Stimulated activated CD4-positive, alpha-beta T cell treated with anti-CD3 and anti-CD28 coated beads, Interleukin-4, amount 100 ng/mL, for 48 hours (primary cell): Measurements from ENCODE around the gene RIC3.
A peak's percentile ranks its signal among the peaks of the same experiment; 100 is the strongest.

Experiments used
- DNase-seq, 2 donors: peaks; one replicate each; pipeline ENCODE4 v3.0.0-alpha.2; 2020; ENCODE audit warnings: low read depth in 2 of 2

Gene RIC3

GRCh38 chr11:8087185-8087584, 81.6 kb downstream of the RIC3 start:
- DNase-seq: no peak

GRCh38 chr11:8086571-8086970, 82.3 kb downstream of the RIC3 start:
- DNase-seq: no peak

- no peak for DNase-seq
Observed at GRCh38 chr11:8086001-8086479, 82.8 kb downstream of the RIC3 start.

- DNase-seq: no peak
Observed at GRCh38 chr11:8085011-8085645, 83.7 kb downstream of the RIC3 start.

- no peak for DNase-seq
Observed at GRCh38 chr11:8084352-8084751, 84.5 kb downstream of the RIC3 start.

GRCh38 chr11:8083871-8084281, 84.9 kb downstream of the RIC3 start:
- no peak for DNase-seq

- no peak for DNase-seq
Observed at GRCh38 chr11:8083088-8083395, 85.8 kb downstream of the RIC3 start.

- DNase-seq: no peak
Observed at GRCh38 chr11:8082391-8083087, 86.3 kb downstream of the RIC3 start.

GRCh38 chr11:8081591-8082250, 87.1 kb downstream of the RIC3 start:
- no peak for DNase-seq

GRCh38 chr11:8080674-8081590, 87.9 kb downstream of the RIC3 start, which contains the start of gene TUB:
TSS of gene TUB (plus strand) at chr11:8081211. CDS start at chr11:8081511, 300 bp downstream.
- peak in 1 of 2 donors; percentile 7 for DNase-seq

GRCh38 chr11:8080069-8080670, 88.7 kb downstream of the RIC3 start:
- no peak for DNase-seq

GRCh38 chr11:8079111-8079675, 89.6 kb downstream of the RIC3 start:
- no peak for DNase-seq

- no peak for DNase-seq
Observed at GRCh38 chr11:8075119-8075726, 93.6 kb downstream of the RIC3 start.

GRCh38 chr11:8071616-8072581, 96.9 kb downstream of the RIC3 start:
- DNase-seq: no peak

- DNase-seq: no peak
Observed at GRCh38 chr11:8070417-8071115, 98.3 kb downstream of the RIC3 start.

- no peak for DNase-seq
Observed at GRCh38 chr11:8069771-8070170, 99.1 kb downstream of the RIC3 start.

- no peak for DNase-seq
Observed at GRCh38 chr11:8068605-8069221, 100.1 kb downstream of the RIC3 start.

- no peak for DNase-seq
Observed at GRCh38 chr11:8067929-8068575, 100.8 kb downstream of the RIC3 start.
